Cardiac muscle cell (in vitro differentiated cells and primary cell): ENCODE data around the gene RGS14. TPM values are rescaled to one million over a fixed set of nuclear protein-coding genes. Genes with fewer than 3 reads are reported as not detected.
A peak's percentile ranks its signal among the peaks of the same experiment; 100 is the strongest.

Experiments
- DNase-seq, 2 donors: peaks; one replicate each; pipeline versions ENCODE4 v3.0.0 to v3.0.0-alpha.2; 2010 to 2017; ENCODE audit warnings: low read depth in 1 of 2, low spot score in 1 of 2
- H3K27ac ChIP-seq: fragments of 200-600 bp; sonication (generic); 2 replicates; pipeline ENCODE4 v1.5.1; 2016
- H3K27me3 ChIP-seq: fragments of 200-600 bp; sonication (generic); 2 replicates; pipeline ENCODE4 v1.6.0; 2016; ENCODE audit warnings: control low read depth
- H3K36me3 ChIP-seq: fragments of 200-600 bp; sonication (generic); 2 replicates; pipeline ENCODE4 v1.5.1; 2016; ENCODE audit warnings: control low read depth
- H3K4me1 ChIP-seq: fragments of 200-600 bp; sonication (generic); 2 replicates; pipeline ENCODE4 v1.8.1; 2017; ENCODE audit warnings: low read depth, mild to moderate bottlenecking, mixed run types
- H3K4me3 ChIP-seq: fragments of 200-600 bp; sonication (generic); 2 replicates; pipeline ENCODE4 v1.5.1; 2016; ENCODE audit warnings: mild to moderate bottlenecking
- H3K9me3 ChIP-seq: fragments of 200-600 bp; sonication (generic); 2 replicates; pipeline ENCODE4 v1.5.1; 2017; ENCODE audit warnings: low read depth, mild to moderate bottlenecking, control low read depth
- polyA plus RNA-seq: library from polyadenylated mRNA; unstranded; fragments of >200 nt; fragmentation: Nextera tagmentation; extraction: Ambion mirVana; gene quantifications from 2 replicates; pipeline ENCODE4 v1.2.1, GENCODE V29; 2016
- total RNA-seq: library from RNA; depleted of rRNA; stranded (reverse); fragments of >200 nt; gene quantifications from 2 replicates; pipeline ENCODE4 v1.2.3, GENCODE V29; 2016
- TF ChIP-seq, protein P1 (sequence below): IDR thresholded peaks from 2 replicates; pipeline ENCODE4 v1.5.1; 2012; ENCODE audit warnings: low read depth, mild to moderate bottlenecking, low read length

Gene RGS14
- total and polyA plus RNA-seq, 2 experiments from 2014 or later = 33.6 to 139 TPM

DNA sequence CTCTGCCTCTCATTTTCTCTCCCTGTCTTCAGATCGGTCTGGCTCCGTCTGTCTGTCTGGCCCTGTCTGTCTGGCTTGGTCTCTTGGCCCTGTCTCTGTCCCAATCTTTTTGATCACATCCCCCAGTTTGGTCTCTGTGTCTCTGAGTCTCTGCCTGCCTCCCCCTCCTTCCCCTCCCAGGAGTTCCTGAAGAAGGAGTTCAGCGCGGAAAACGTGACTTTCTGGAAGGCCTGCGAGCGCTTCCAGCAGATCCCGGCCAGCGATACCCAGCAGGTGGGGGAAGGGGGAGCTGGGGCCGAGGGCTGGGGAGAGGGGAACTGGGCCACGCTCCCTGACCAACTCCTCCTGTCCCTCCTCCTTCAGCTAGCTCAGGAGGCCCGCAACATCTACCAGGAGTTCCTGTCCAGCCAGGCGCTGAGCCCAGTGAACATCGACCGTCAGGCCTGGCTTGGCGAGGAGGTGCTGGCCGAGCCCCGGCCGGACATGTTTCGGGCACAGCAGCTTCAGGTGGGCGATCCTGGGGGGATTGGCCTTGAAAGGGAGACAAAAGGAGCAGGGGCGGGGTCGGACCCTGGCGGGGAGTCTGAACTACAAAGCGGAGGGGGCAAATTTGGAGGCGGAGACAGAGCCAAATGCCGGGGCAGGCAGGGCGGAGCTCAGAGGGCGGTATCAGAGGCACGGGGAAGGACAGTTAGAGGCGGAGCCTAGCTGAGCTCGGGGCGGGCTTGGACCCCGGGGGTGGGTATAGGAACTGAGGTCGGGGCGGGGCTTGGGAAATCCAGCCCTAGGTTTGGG, 9.0 kb downstream of the RGS14 start:
- TF ChIP-seq, protein P1, sequence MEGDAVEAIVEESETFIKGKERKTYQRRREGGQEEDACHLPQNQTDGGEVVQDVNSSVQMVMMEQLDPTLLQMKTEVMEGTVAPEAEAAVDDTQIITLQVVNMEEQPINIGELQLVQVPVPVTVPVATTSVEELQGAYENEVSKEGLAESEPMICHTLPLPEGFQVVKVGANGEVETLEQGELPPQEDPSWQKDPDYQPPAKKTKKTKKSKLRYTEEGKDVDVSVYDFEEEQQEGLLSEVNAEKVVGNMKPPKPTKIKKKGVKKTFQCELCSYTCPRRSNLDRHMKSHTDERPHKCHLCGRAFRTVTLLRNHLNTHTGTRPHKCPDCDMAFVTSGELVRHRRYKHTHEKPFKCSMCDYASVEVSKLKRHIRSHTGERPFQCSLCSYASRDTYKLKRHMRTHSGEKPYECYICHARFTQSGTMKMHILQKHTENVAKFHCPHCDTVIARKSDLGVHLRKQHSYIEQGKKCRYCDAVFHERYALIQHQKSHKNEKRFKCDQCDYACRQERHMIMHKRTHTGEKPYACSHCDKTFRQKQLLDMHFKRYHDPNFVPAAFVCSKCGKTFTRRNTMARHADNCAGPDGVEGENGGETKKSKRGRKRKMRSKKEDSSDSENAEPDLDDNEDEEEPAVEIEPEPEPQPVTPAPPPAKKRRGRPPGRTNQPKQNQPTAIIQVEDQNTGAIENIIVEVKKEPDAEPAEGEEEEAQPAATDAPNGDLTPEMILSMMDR = no peak
- H3K27ac ChIP-seq = peak overlapping the region; percentile 95
- peak overlapping the region; percentile 30 for H3K4me3 ChIP-seq
- no peaks in the 10 kb centered on the region for H3K9me3 ChIP-seq
- H3K36me3 ChIP-seq = no peaks in the 10 kb centered on the region
- no peaks in the 10 kb centered on the region for H3K27me3 ChIP-seq
- DNase-seq = peak; percentile 92 to 94
- H3K4me1 ChIP-seq = peaks cover 41% of the 10 kb centered on the region

DNA sequence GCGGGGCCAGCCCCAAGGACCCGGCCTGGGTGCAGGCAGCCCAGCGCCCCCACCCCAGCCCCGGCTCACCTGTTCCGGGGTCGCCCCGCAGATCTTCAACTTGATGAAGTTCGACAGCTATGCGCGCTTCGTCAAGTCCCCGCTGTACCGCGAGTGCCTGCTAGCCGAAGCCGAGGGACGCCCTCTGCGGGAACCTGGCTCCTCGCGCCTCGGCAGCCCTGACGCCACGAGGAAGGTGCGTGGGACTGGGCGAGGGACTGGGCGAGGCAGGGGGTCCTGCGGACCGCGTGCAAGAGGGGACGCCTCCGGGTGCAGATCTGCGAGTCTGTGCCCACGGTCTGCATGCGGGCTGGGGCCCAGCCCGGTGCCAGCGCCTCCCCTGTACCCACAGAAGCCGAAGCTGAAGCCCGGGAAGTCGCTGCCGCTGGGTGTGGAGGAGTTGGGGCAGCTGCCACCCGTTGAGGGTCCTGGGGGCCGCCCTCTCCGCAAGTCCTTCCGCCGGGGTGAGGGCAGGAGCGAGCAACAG, 9.7 kb downstream of the RGS14 start:
- Histone ChIP-seq H3K27ac (peak overlapping the region; percentile 95), H3K4me1 (peaks cover 37% of the 10 kb centered on the region)

DNA sequence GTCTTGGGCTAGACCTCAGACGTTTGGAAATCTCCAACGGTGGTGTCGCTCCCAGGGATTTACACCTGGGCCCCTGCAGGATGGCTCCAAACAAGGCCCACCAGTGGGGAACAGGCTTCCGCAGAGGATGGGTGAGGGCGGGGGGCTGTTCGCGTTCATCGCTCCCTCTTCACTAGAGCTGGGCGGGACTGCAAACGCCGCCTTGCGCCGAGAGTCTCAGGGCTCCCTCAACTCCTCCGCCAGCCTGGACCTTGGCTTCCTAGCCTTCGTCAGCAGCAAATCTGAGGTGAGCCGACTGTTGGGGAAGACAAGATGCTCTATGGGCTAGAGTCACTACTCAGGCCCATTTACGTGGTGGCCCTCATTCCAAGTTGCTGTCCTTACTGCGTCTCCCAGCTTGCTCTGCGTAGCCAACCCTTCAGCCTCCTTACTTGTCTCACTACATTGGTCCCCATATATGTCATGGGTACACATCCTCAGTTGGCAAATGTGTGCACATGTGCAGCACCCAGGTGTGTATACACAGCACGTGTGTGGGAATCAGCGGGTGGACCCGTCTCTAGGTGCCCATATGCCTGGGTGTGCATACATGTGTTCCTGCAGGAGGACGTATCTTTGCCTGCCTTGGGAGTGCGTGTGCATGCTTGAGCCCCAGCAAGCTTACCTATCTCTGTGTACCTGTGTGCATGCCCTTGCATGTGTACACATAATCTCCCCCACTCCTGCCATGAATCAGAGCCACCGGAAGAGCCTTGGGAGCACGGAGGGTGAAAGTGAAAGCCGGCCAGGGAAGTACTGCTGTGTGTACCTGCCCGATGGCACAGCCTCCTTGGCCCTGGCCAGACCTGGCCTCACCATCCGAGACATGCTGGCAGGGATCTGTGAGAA, 10.5 kb downstream of the RGS14 start:
- DNase-seq = no peak
- Histone ChIP-seq H3K4me3 (no peak overlapping the region), H3K4me1 (peaks cover 35% of the 10 kb centered on the region)

More for the DNA sequence above, 9.7 kb downstream of the RGS14 start:
- TF ChIP-seq, protein P1 = peak; percentile 25
- Histone ChIP-seq H3K9me3 (no peaks in the 10 kb centered on the region), H3K4me3 (peak overlapping the region; percentile 30), H3K36me3 (no peaks in the 10 kb centered on the region), H3K27me3 (no peaks in the 10 kb centered on the region)
- DNase-seq = no peak

DNA sequence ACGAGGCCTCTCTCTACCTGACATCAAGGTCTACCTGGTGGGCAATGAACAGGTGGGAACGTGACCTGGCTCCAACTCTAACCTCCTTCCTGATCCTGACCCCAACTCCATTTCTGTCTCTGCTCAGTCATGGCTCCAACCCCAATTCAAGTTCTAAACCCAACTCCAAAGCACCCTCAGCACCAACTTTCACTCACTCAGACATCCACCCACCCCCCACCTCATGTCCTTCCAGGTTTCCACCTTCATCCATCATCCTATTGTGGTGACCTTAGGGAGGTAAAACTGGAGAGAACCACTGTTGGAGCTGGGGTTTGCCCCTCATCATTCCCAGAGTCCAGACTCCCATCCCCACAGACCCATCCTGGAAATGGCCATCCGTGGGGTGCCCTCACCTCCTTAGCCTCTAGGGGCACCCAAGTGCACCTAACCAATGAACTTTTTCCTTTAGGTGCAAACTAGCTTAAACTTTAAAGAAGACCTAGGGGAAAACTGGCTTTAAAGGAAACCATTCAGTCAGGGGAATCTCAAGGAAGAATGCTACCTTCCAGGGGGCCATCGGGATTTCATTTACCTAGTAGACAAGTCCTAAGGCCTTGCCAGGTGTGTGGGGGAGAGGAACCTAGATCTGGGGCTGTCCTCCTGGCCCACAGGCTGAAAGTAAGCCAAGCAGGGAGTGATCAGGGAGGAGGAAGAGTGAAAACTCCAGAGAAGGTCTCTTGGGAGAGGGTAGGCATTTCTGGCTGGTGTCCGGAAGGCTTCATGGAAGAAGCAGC, 11.3 kb downstream of the RGS14 start:
- peaks cover 35% of the 10 kb centered on the region for H3K4me1 ChIP-seq
- no peak overlapping the region for H3K4me3 ChIP-seq
- DNase-seq = peak; percentile 38 to 61
- H3K9me3 ChIP-seq = no peaks in the 10 kb centered on the region
- H3K27me3 ChIP-seq = no peaks in the 10 kb centered on the region
- no peak overlapping the region for H3K27ac ChIP-seq
- TF ChIP-seq, protein P1 = peak; percentile 69
- no peaks in the 10 kb centered on the region for H3K36me3 ChIP-seq

More for the DNA sequence above, 10.5 kb downstream of the RGS14 start:
- no peaks in the 10 kb centered on the region for H3K27me3 ChIP-seq
- no peaks in the 10 kb centered on the region for H3K36me3 ChIP-seq
- TF ChIP-seq, protein P1 = no peak
- no peak overlapping the region for H3K27ac ChIP-seq
- H3K9me3 ChIP-seq = no peaks in the 10 kb centered on the region
